Stimulated activated CD8-positive, alpha-beta memory T cell treated with anti-CD3 and anti-CD28 coated beads, Interleukin-15, amount 100 ng/mL, for 24 hours (primary cell): ENCODE measurements around the gene PIGZ.
A peak's percentile ranks its signal among the peaks of the same experiment; 100 is the strongest.

Experiments used
- DNase-seq: peaks from one replicate; pipeline ENCODE4 v3.0.0-alpha.2; 2020; ENCODE audit warnings: low read depth

Gene PIGZ

DNA sequence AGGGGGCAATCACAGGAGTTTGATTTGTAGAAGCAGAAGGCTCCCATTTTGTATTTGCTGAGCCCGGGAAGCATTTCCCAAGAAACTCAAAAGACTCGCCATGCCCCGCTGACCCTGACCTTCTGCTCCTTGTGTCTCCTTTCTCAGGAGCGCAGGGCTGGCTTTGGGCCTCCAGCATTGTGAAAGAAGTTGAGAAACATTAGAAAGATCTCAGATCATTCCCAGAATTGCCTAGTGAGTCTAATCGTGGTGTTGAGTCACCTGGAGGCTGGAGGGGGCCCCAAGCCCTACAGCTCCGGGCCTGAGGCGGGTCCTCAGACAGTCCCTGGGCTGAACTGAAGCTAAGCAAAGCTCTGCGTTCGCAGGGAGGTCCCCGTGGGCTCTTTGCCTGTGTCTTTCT lies 10.9 kb upstream of the PIGZ start:
- no peak for DNase-seq

GRCh38 chr3:196976941-196977340 lies 8.3 kb upstream of the PIGZ start:
- DNase-seq, result no peak

GRCh38 chr3:196975349-196975748 lies 6.7 kb upstream of the PIGZ start:
- no peak for DNase-seq

DNA sequence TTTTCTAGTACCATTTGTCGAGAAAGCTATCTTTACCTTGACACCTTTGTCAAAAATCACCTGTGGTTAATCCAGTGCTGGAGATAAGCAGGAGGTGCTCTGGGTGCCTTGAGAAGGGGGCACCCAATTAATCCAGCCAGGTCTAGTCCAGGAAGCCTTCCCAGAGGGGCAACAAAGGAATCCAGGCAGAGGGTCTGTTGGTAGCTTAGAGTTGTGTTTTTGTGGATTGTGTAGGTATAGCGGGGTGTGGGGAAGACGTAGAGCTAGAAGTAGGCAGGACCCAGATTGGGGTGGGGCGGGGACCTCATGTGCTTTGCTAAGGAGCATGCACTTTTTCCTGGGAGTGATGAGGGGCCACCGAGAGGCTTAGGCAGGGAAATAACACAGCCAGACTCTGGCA lies 6.0 kb upstream of the PIGZ start:
- no peak for DNase-seq

DNA sequence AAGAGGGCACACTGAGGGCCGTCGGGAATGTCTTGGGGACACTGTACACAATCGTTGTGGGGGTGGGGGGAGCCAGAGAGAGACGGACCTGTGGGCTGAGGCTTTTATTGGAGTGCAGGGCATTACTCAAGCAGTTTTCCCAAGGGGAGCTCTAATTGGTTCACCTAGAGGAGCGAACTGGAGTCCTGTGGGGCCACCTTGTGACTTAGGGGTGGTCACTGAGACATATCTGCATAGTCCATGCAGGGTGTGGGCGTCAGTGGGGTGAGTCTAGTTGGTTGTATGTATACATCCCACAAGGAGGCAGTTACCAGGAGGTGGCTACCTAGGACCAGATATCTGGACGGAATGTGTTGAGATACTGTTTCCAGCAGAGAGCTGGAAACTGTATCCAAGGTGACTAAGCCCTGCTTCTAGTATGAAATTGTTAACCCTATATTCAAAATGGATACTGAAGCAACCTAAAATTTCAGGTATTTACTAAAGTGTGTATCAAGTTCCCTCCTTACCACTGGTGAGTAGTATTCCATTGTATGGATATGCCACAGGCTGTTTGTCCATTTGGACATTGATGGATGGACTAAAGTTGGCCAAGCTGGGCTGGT lies 2.6 kb upstream of the PIGZ start:
- DNase-seq, result no peak

DNA sequence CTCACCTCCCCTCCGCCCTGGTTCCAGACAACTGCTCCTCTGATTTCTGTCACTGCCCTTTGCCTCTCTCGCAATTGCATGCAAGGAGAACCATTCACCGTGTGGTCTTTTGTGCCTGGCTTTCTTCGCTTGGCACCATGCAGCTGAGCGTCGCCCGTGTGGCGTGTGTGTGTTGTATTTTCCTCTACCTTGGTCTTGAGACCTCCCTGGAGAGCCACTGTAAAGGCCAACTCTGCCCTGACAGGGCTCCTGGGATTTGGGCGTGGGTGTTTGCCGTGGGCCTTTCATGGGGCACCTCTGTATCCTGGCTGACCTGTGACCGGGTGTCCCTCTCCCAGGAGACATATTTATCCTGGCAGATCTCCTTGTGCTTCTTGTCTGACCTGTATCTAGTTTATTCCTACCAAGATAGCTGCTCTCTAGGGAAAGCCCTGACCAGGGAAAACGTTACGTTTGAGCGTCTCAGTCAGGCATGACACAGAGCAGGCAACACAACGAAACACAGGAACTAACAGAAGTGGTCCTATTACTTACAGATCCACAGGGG lies 2.0 kb upstream of the PIGZ start:
- DNase-seq, result no peak

DNA sequence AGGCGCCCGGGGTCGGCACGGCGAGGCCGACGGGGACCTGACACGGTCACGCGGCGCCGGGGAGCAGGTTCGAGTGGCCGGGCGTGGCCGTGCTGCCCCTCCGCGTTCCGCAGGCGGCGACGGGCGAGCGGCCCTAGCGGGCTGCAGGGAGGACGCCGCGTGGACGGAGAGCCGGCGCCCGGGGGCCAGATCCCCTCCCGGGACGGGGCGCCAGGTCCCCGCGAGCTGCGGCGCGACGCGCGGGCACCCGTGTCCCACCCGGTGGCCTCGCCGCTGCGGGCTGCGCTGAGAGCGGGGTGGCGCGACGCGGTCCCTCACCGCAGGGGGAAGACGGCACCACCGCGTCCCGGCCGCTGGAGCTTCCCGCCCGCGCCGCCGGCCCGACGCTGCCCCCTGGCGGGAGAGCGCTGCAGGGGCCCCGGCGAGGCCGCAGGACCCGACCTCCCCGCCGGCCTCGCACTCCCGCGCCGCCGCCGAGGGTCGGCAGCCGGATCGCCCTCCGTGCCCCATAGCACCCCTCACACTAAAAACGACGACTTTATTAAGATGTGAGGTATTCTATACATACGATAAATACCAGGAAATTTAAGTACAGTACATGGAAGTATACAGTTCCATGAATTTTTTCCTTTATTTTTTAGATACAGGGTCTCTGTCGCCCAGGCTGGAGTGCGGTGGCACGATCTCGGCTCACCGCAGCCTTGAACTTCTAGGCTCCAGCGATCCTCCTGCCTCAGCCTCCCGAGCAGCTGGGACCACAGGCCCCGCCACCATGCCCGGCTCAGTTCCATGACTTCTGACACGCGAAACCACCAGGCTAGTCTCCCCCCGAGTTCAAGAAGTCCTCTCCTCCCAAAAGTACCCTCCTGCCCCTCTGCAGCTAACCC lies 1.3 kb upstream of the PIGZ start:
- DNase-seq, result peak; percentile 50

DNA sequence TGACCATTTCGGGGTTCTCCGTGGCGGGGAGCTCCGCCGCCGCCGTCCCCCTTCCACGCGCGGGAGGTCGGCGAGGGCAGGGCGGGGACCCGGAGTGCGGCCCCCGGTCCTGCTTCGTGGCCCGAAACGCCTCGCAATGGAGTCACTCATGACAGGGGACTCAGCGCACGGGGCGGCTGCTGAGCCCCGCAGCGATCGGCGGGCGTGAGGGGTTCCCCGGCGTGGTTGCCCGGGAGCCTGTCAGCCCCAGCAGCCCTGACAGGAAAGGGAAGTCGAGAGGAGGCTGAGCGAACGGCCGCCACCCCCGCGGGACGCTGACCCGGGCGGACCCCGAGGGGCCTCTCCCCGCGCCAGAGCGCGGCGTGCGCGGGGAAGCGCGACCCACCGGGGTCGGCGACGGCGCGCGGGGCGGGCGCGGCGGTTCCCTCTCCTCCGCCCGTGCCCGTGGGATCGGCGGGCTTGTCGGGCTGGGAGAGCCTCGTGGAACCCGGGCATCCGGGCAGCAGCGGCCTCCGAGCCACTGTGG lies 564 bp upstream of the PIGZ start:
- no peak for DNase-seq

DNA sequence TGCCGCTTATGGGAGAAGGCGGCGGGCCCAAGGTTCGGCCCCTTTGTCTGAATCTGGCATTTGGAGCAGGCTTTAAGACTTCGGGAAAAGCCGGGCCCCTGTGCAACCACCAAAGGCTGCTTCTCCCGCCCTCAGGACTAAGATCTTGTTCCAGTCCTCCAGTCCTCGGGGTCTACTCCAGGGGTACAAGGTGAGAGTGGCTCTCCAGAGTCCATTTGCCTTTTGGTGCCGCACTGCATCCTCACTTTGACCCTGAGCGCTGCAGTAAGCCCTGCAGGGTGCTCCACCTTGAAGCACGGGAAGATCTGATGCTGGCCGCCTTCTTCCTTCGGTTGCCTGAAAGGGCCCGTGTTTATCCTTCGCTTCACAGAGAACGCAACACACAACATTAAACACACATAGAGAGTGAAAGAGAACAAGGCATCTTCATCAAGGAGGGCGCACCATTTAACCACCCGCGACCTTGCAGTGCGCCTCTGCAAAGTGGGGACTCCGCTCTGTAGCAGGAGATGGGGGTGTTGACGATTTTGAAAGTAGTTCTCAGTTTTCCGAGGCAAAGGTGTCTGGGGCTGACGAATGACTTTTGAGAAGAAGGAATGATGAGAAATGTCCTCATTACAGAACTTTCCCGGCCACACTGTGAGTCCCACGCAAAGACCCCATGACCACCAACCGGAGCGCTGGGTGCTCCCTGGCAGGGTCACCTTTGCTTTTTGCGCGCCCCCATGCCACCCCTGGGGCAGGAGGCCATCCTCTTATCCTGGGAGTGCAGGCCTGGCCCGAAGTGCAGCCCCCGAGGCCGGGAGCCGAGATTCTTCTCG lies 1.0 kb downstream of the PIGZ start:
- DNase-seq, result no peak

DNA sequence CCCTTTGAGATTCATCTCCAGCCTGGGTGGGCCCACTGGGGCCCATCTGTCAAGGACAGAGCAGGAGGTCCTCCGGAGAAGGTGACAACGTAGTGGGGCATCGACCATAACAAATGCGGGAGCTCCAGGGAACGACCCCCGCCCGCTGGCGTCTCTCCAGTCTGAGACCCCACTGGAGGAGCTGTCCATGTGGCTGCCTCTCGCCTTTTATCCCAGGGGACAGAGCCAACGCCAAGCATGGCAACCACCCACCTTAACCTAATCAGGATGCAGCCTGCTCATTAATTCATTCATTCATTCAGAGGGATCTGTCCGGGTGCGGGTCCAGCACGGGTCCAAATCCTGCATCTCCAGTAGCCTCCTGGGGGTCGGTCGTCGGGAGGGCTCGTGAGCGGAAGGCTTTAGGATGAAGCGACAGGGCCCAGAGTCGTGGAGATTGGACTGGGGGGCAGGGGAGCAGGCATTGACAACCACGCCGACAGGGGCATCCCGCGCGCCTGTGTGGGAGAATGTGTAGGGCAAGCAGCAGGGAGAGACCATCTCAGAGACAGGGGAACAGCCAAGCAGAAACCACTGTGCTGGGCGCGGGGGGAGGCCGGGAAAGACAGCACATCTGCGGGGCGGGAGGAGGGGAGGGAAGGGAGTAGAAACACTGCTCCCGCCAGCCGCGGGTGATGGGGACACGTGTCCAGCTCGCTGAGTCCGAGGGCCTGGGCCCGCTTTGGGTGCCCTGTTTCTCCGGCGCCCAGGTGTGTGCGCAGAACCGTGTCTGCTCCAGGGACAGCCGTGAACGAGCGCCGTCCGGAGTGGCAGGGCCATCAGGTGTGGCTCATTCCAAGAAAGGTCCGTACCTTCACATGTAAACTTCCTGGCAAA lies 1.9 kb downstream of the PIGZ start:
- DNase-seq, result no peak

DNA sequence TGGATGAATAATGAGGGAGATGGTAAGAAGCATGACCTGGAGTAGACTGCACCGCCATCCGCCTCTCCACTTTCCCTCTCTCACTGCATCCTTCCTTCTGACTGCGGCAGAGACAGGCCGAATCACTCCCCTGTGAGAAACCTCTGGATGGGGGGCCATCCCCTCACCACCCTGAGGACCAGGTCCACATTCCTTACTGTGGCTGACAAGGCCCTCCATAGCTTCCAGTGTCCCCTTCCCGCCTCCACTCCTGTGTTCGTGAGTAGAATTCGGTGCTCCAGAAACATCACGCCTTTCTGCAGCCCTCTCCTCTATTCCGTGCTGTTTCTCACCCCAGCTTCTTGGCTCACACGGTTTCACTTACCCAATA lies 2.8 kb downstream of the PIGZ start:
- DNase-seq, result no peak

- DNase-seq, result no peak
Observed at GRCh38 chr3:196965112-196965803, 3.4 kb downstream of the PIGZ start.

- no peak for DNase-seq
Observed at GRCh38 chr3:196963631-196963953, 5.0 kb downstream of the PIGZ start.

- DNase-seq, result no peak
Observed at GRCh38 chr3:196962930-196963630, 5.6 kb downstream of the PIGZ start.

DNA sequence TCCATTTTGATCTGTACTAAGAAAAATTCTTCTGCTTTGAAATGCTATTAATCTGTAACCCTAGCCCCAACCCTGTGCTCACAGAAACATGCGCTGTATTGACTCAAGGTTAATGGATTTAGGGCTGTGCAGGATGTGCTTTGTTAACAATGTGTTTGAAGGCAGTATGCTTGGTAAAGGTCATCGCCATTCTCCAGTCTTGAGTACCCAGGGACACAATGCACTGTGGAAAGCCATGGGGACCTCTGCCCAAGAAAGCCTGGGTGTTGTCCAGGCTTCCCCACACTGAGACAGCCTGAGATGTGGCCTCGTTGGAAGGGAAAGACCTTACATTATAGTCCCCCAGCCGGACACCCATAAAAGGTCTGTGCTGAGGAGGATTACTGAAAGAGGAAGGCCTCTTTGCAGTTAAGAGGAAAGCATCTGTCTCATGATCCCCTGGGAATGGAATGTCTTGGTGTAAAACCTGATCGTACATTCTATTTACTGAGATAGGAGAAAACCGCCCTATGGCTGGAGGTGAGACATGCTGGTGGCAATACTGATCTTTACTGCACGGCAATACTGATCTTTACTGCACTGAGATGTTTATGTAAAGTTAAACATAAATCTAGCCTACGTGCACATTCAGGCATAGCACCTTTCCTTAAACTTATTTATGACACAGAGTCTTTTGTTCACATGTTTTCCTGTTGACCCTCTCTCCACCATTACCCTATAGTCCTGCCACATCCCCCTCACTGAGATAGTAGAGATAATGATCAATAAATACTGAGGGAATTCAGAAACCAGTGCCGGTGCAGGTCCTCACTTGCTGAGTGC lies 6.3 kb downstream of the PIGZ start:
- DNase-seq, result no peak

GRCh38 chr3:196954832-196955231 lies 13.8 kb downstream of the PIGZ start:
- DNase-seq, result no peak

DNA sequence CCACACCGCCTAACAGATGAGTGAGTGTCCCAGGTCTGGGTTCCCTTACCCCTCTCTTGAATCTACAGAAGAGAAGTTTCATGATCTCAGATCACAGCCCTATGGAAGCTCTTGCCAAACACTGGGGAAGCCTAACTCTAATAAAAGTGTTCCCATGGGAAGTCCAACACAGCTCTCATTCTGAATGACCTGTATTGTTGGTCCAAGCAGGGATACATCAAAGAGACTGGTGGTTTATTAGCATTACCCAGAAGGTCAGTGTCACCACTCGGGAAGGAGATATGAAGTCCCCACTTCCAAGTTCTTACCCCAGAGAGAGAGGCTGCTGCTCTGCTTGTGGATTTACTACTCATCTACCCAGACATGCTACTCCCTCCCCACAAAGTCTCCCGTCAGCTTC lies 17.3 kb downstream of the PIGZ start:
- DNase-seq, result no peak

- DNase-seq, result no peak
Observed at GRCh38 chr3:196949750-196950149, 18.9 kb downstream of the PIGZ start.

DNA sequence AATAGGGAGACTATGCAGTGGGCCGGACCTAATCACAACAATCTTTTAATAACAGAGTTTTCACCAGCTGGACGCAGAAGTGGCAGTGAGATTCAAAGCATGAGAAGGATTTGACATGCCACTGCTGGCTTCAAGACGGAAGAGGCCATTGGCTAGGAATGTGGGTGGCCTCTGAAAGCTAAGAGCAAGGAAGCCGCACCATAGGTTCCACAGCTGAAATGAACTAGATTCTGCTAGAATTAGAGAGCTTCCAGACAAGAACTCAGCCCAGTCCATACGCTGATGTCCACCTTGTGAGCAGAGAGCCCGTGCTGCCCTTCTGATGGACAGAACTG lies 19.4 kb downstream of the PIGZ start:
- no peak for DNase-seq
